Endothelial cell of umbilical vein (primary cell): Measurements from ENCODE around the gene MLF2. TPM values are rescaled to one million over a fixed set of nuclear protein-coding genes. Genes with fewer than 3 reads are reported as not detected.

Experiments used
- BruUV-seq: library from RNA; stranded (reverse); fragments of 400-500 nt; replicated peaks from 2 replicates; lab custom pipeline; 2021; lab: Mats Ljungman, UMichigan
- CTCF ChIA-PET: fragments of 300-600, 350-600 bp; sonication (Branson Sonifier 250); formaldehyde crosslinking; loops from one replicate; lab custom pipeline; 2021; ENCODE audit warnings: antibody characterized with exemption, inconsistent platforms; lab: Charles Lee
- POLR2A ChIA-PET: fragments of 300-600, 350-600 bp; sonication (Branson Sonifier 250); formaldehyde crosslinking; loops from one replicate; lab custom pipeline; 2021; ENCODE audit warnings: antibody characterized with exemption, inconsistent platforms; lab: Charles Lee
- DNase-seq: peaks from one replicate; pipeline ENCODE4 v3.0.0-alpha.2; 2011; ENCODE audit warnings: low read depth, low spot score
- FAIRE-seq: peaks from 2 replicates; lab custom pipeline; 2011; peaks lifted over from hg19 to GRCh38; lab: Jason Lieb, UNC
- H2AFZ ChIP-seq: 2 replicates; pipeline ENCODE4 v1.6.0; 2012; ENCODE audit warnings: low read depth, low read length, control low read depth, inconsistent platforms
- H3K27ac ChIP-seq: 2 replicates; pipeline ENCODE4 v1.5.1; 2011; ENCODE audit warnings: low read depth, mild to moderate bottlenecking, control low read depth, low read length, moderate library complexity; ENCODE audit not compliant: insufficient read depth
- H3K27me3 ChIP-seq, 2 experiments: 2 replicates each; pipeline versions ENCODE4 v1.6.0 to v1.6.1; 2011; ENCODE audit warnings: low read length in 2 of 2, mixed read lengths in 1 of 2; ENCODE audit not compliant: control insufficient read depth in 2 of 2, insufficient read depth in 2 of 2
- H3K36me3 ChIP-seq, 2 experiments: 2 replicates in 1 of 2; 3 replicates in 1 of 2; pipeline ENCODE4 v1.5.1; 2011; ENCODE audit warnings: low read length in 2 of 2, mild to moderate bottlenecking in 1 of 2, moderate library complexity in 1 of 2; ENCODE audit not compliant: control insufficient read depth in 2 of 2, insufficient read depth in 2 of 2; ENCODE audit errors: extremely low read depth in 1 of 2
- H3K4me1 ChIP-seq: 3 replicates; pipeline ENCODE4 v1.5.1; 2011; ENCODE audit warnings: mild to moderate bottlenecking, low read length; ENCODE audit not compliant: control insufficient read depth, insufficient read depth; ENCODE audit errors: extremely low read depth
- H3K4me2 ChIP-seq: 2 replicates; pipeline ENCODE4 v1.6.1; 2011; ENCODE audit warnings: low read length, control low read depth, mixed read lengths; ENCODE audit not compliant: insufficient read depth
- H3K4me3 ChIP-seq, 3 experiments: fragments of 200-600 bp in 1 of 3; sonication (generic), shearing (Covaris generic) in 1 of 3; replicated peaks in 1 of 3; 2 replicates each; pipeline ENCODE4 v1.5.1; 2011 to 2016; ENCODE audit warnings: control low read depth in 3 of 3, low read length in 3 of 3, mild to moderate bottlenecking in 2 of 3, inconsistent platforms in 1 of 3, low read depth in 1 of 3, moderate library complexity in 1 of 3; ENCODE audit not compliant: insufficient read depth in 1 of 3
- H3K79me2 ChIP-seq: 2 replicates; pipeline ENCODE4 v1.6.0; 2012; ENCODE audit warnings: low read length, inconsistent platforms; ENCODE audit not compliant: control insufficient read depth, insufficient read depth
- H3K9ac ChIP-seq: replicated peaks from 2 replicates; pipeline ENCODE3; 2011; ENCODE audit warnings: low read length, control low read depth; ENCODE audit not compliant: insufficient read depth; ENCODE audit errors: extremely low read depth
- H3K9me1 ChIP-seq: replicated peaks from 3 replicates; pipeline ENCODE4 v1.6.0; 2011; ENCODE audit warnings: mild to moderate bottlenecking, low read length; ENCODE audit not compliant: control insufficient read depth, insufficient read depth; ENCODE audit errors: extremely low read depth
- H3K9me3 ChIP-seq: replicated peaks from 2 replicates; pipeline ENCODE4 v1.5.1; 2012; ENCODE audit warnings: low read length, inconsistent platforms; ENCODE audit not compliant: control insufficient read depth, insufficient read depth
- H4K20me1 ChIP-seq: replicated peaks from 2 replicates; pipeline ENCODE3; 2011; ENCODE audit warnings: mild to moderate bottlenecking, low read length; ENCODE audit not compliant: control insufficient read depth, insufficient read depth; ENCODE audit errors: extremely low read depth
- MYC ChIP-seq: IDR thresholded peaks from one replicate; pipeline ENCODE4 v1.6.1; 2011; ENCODE audit warnings: mild to moderate bottlenecking, low read depth, low read length
- POLR2AphosphoS5 ChIP-seq: IDR thresholded peaks from 2 replicates; pipeline ENCODE4 v1.6.1; 2012; ENCODE audit warnings: low read depth, mild to moderate bottlenecking, control low read depth, low read length, moderate library complexity; ENCODE audit not compliant: insufficient read depth
- dilution Hi-C: fragments of 300-500 bp; cut with MboI; formaldehyde crosslinking; loops from one replicate; pipeline ENCODE4 v1.15.0; 2019; ENCODE audit warnings: low sequenced_read_pairs; ENCODE audit not compliant: extremely low pct_ligation_motif_present
- intact Hi-C: fragments of 100-400 bp; cut with micrococcal nuclease; formaldehyde crosslinking; loops from one replicate; pipeline ENCODE4 v1.10.0; 2022
- polyA plus RNA-seq, 4 experiments: library from polyadenylated mRNA; depleted of rRNA in 3 of 4; stranded (reverse) in 3 of 4; unstranded in 1 of 4; fragments of >200 nt; gene quantifications; 2 replicates each; pipeline versions ENCODE4 v1.2.1 to v1.2.3, GENCODE V29; 2011 to 2012; ENCODE audit warnings: missing spikeins in 1 of 4
- total RNA-seq: library from RNA; stranded (reverse); gene quantifications from 2 replicates; pipeline ENCODE4 v1.2.3, GENCODE V29; 2021
- TF ChIP-seq, protein P1 (sequence below): IDR thresholded peaks from 2 replicates; pipeline ENCODE4 v1.6.1; 2011; ENCODE audit not compliant: insufficient read depth, insufficient read length
- TF ChIP-seq, protein P2 (sequence below), 2 donors: IDR thresholded peaks; 1 replicate in 1 of 2; 2 replicates in 1 of 2; pipeline ENCODE4 v1.5.1; 2011; ENCODE audit warnings: low read length in 2 of 2, mild to moderate bottlenecking in 2 of 2, moderate library complexity in 2 of 2, control low read depth in 1 of 2, inconsistent platforms in 1 of 2, low read depth in 1 of 2; ENCODE audit not compliant: insufficient read depth in 1 of 2; ENCODE audit errors: extremely low read depth in 1 of 2

Gene MLF2
- total and polyA plus RNA-seq, 2 donors (not counting 3 experiments of a cell fraction or from before 2014, with no cell fraction given) = 147 to 306 TPM

DNA sequence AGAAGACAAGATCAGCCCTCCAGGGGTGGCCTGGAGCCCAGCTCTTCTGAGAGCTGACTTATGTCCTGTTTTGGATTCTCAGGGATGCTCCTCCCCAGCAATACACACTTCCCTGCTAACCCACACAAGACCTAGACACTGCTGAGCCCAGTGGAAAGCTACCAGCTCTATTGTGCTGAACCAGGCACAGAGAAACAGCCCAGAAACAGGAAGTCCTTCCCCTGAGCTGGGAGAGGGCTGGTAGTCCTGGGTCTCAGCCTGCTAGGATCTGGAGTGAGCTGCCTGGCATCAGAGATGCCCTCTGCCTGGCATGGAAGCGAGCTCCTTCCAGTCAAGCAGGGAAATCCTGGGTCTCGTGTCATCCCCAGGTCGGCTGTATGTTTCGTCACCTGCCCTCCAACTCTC lies 18.2 kb upstream of the MLF2 start:
- FAIRE-seq (peak; percentile 47), DNase-seq (peak; percentile 69)
- Histone ChIP-seq H3K36me3 (peaks cover 0 to 29% of the 10 kb centered on the region in 2 experiments), H3K9me1 (no peaks in the 10 kb centered on the region), H3K9me3 (no peaks in the 10 kb centered on the region), H3K4me1 (peaks cover 13% of the 10 kb centered on the region), H3K9ac (no peak overlapping the region), H3K4me2 (no peak overlapping the region), H4K20me1 (no peaks in the 10 kb centered on the region), H3K27me3 (no peaks in the 10 kb centered on the region), H3K27ac (no peak overlapping the region), H3K4me3 (no peak overlapping the region), H2AFZ (no peak overlapping the region), H3K79me2 (peaks cover 31% of the 10 kb centered on the region)
- dilution Hi-C loops (no loop called here), intact Hi-C loops (no loop called here)
- BruUV-seq = no TSS peak
- TF ChIP-seq MYC (no peak), POLR2AphosphoS5 (peak; percentile 26)
- TF ChIP-seq, protein P1, sequence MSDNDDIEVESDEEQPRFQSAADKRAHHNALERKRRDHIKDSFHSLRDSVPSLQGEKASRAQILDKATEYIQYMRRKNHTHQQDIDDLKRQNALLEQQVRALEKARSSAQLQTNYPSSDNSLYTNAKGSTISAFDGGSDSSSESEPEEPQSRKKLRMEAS = no peak
- TF ChIP-seq, protein P2, sequence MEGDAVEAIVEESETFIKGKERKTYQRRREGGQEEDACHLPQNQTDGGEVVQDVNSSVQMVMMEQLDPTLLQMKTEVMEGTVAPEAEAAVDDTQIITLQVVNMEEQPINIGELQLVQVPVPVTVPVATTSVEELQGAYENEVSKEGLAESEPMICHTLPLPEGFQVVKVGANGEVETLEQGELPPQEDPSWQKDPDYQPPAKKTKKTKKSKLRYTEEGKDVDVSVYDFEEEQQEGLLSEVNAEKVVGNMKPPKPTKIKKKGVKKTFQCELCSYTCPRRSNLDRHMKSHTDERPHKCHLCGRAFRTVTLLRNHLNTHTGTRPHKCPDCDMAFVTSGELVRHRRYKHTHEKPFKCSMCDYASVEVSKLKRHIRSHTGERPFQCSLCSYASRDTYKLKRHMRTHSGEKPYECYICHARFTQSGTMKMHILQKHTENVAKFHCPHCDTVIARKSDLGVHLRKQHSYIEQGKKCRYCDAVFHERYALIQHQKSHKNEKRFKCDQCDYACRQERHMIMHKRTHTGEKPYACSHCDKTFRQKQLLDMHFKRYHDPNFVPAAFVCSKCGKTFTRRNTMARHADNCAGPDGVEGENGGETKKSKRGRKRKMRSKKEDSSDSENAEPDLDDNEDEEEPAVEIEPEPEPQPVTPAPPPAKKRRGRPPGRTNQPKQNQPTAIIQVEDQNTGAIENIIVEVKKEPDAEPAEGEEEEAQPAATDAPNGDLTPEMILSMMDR (IDR thresholded peaks at IDR 0.05; ENCODE audit: extremely low read depth in 1 of 2, insufficient read depth in 1 of 2, low read depth in 1 of 2, low read length in 2 of 2) = no peak
- POLR2A ChIA-PET = interaction anchor here (0.5 to 0.9 kb wide), 3 partner anchors 17 to 96 kb away, joined by 3 to 5 read pairs (median 4); partner anchors contain the start of gene MLF2
- CTCF ChIA-PET = interaction anchor here (1.8 to 8.4 kb wide), 2 partner anchors 18 to 54 kb away, joined by 5 to 234 read pairs; partner anchors contain the start of gene MLF2

DNA sequence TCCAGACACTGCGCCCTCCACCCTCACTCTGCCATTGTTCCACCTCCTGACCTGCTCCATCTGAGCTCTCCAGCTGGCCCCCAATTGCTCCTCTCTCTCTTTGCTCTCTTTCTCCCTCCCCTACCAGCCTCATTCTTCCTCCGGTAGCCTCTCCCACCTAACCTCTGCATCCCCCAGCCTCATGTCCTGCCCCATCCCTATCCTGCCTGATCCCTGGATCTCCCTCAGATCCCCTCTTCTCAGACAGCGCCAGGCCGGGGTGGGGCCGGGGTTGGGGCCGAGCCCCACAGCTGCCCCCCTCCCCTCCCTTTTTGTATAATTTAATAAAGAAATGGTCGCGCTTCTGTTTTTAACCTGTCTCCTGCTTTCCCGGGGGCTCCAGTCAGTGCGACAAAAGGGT lies 17.7 kb upstream of the MLF2 start:
- intact Hi-C loops = no loop called here
- FAIRE-seq (no peak), DNase-seq (no peak)
- H3K9ac ChIP-seq = no peak overlapping the region
- H3K36me3 ChIP-seq = peaks cover 0 to 29% of the 10 kb centered on the region in 2 experiments
- no TSS peak for BruUV-seq
- peaks cover 32% of the 10 kb centered on the region for H3K79me2 ChIP-seq
- no peak overlapping the region for H3K4me3 ChIP-seq
- ChIA-PET POLR2A (interaction anchor here (0.5 to 0.9 kb wide), 3 partner anchors 16 to 96 kb away, joined by 3 to 5 read pairs (median 4); partner anchors contain the start of gene MLF2), CTCF (interaction anchor here (1.8 to 8.4 kb wide), 2 partner anchors 17 to 54 kb away, joined by 5 to 234 read pairs; partner anchors contain the start of gene MLF2)
- H3K4me1 ChIP-seq = peaks cover 17% of the 10 kb centered on the region
- TF ChIP-seq, protein P1 = no peak
- H3K9me1 ChIP-seq = no peaks in the 10 kb centered on the region
- dilution Hi-C loops = no loop called here
- no peak overlapping the region for H3K4me2 ChIP-seq
- no peaks in the 10 kb centered on the region for H3K9me3 ChIP-seq
- H3K27me3 ChIP-seq = no peaks in the 10 kb centered on the region
- H4K20me1 ChIP-seq = no peaks in the 10 kb centered on the region
- H3K27ac ChIP-seq = no peak overlapping the region
- H2AFZ ChIP-seq = no peak overlapping the region
